Astrocyte of the spinal cord (primary cell): ENCODE data around the gene BEND5.

Source experiments
- DNase-seq: peaks from one replicate; pipeline ENCODE4 v3.0.0; 2011; ENCODE audit warnings: low read depth, low spot score
- H3K4me3 ChIP-seq: 2 replicates; pipeline ENCODE4 v1.5.1; 2011; ENCODE audit warnings: low read depth, mild to moderate bottlenecking, low read length, moderate library complexity
- CTCF ChIP-seq: IDR thresholded peaks from 2 replicates; pipeline ENCODE4 v1.5.1; 2012; ENCODE audit warnings: low read depth, mild to moderate bottlenecking, low read length, inconsistent platforms
- in situ Hi-C: cut with HindIII; loops from 2 replicates; pipeline ENCODE4 v1.10.0; 2017; ENCODE audit warnings: low sequenced_read_pairs

BEND5 gene

GRCh38 chr1:48730164-48730910 lies 46.4 kb downstream of the BEND5 start:
- no peak overlapping the region for H3K4me3 ChIP-seq
- no peak for TF ChIP-seq CTCF
- no peak for DNase-seq
- in situ Hi-C loops = no loop called here

GRCh38 chr1:48728584-48728983 lies 48.1 kb downstream of the BEND5 start:
- no peak for DNase-seq
- in situ Hi-C loops = no loop called here

GRCh38 chr1:48726557-48727215 lies 50.0 kb downstream of the BEND5 start:
- H3K4me3 ChIP-seq = no peak overlapping the region
- TF ChIP-seq CTCF = no peak
- in situ Hi-C loops = no loop called here
- DNase-seq = no peak

More at GRCh38 chr1:48728584-48728983, 48.1 kb downstream of the BEND5 start:
- H3K4me3 ChIP-seq = no peak overlapping the region
- TF ChIP-seq CTCF = no peak

GRCh38 chr1:48726139-48726538 lies 50.6 kb downstream of the BEND5 start:
- H3K4me3 ChIP-seq = no peak overlapping the region
- in situ Hi-C loops = no loop called here
- DNase-seq = no peak
- no peak for TF ChIP-seq CTCF

GRCh38 chr1:48725341-48726046 lies 51.2 kb downstream of the BEND5 start:
- in situ Hi-C loops = no loop called here
- H3K4me3 ChIP-seq = no peak overlapping the region
- TF ChIP-seq CTCF = no peak
- DNase-seq = no peak

GRCh38 chr1:48720929-48721328 lies 55.8 kb downstream of the BEND5 start:
- no peak overlapping the region for H3K4me3 ChIP-seq
- no peak for DNase-seq
- in situ Hi-C loops = no loop called here
- TF ChIP-seq CTCF = no peak
